Activated naive CD4-positive, alpha-beta T cell treated with anti-CD3 and anti-CD28 coated beads, Interleukin-2, amount 10 ng/mL, durations not matched to agents 7 days and 5 days (primary cell): ENCODE measurements around the gene ZNF474.

ENCODE experiments used
- CTCF ChIA-PET: fragments of 350-600 bp; sonication (Branson Sonifier 250); formaldehyde crosslinking; loops from one replicate; lab custom pipeline; 2021; ENCODE audit warnings: antibody characterized with exemption; lab: Charles Lee
- DNase-seq: peaks from one replicate; pipeline ENCODE4 v3.0.0-alpha.2; 2020
- H3K27ac Mint-ChIP-seq: one replicate; pipeline ENCODE4 v1.8.0; 2021; ENCODE audit warnings: mild to moderate bottlenecking, moderate library complexity, mixed read lengths
- H3K27me3 Mint-ChIP-seq: one replicate; pipeline ENCODE4 v1.8.0; 2021; ENCODE audit warnings: mild to moderate bottlenecking, mixed read lengths
- H3K36me3 Mint-ChIP-seq: one replicate; pipeline ENCODE4 v1.8.0; 2021; ENCODE audit warnings: mixed read lengths
- H3K4me1 Mint-ChIP-seq: one replicate; pipeline ENCODE4 v1.8.0; 2021; ENCODE audit warnings: mixed read lengths
- H3K4me3 Mint-ChIP-seq: one replicate; pipeline ENCODE4 v1.8.0; 2021; ENCODE audit warnings: mild to moderate bottlenecking, moderate library complexity, mixed read lengths
- H3K9me3 Mint-ChIP-seq: one replicate; pipeline ENCODE4 v1.8.0; 2021; ENCODE audit warnings: mixed read lengths

ZNF474 gene

DNA sequence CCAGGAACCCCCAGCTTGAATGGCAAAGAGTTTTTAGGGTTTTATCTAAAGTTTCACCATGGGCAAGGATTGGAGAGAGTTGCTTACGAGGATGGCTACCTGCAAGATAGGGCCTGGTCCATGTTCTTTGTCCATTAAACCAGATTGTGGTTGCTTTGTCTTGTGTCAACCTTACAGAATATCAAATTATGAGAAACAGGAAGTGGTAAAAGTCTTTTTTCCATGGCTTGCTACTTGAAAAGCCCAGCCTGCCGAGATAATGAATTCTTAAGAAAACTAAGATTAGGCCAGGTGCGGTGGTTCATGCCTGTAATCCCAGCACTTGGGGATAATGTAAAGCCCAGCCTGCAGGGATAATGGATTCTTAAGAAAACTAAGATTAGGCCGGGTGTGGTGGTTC lies 24.4 kb downstream of the ZNF474 start:
- Mint-ChIP-seq H3K9me3 (no peaks in the 10 kb centered on the region), H3K36me3 (no peaks in the 10 kb centered on the region), H3K27ac (no peak overlapping the region), H3K4me1 (peaks cover 4% of the 10 kb centered on the region), H3K27me3 (no peaks in the 10 kb centered on the region), H3K4me3 (no peak overlapping the region)
- DNase-seq: no peak
- CTCF ChIA-PET: no interaction called here

- DNase-seq: no peak
- Mint-ChIP-seq H3K4me1 (peaks cover 4% of the 10 kb centered on the region), H3K9me3 (no peaks in the 10 kb centered on the region), H3K4me3 (no peak overlapping the region), H3K27ac (no peak overlapping the region), H3K27me3 (no peaks in the 10 kb centered on the region), H3K36me3 (no peaks in the 10 kb centered on the region)
- CTCF ChIA-PET: no interaction called here
These were observed 25.1 kb downstream of the ZNF474 start for GRCh38 chr5:122154491-122154890.

- Mint-ChIP-seq H3K4me1 (peaks cover 4% of the 10 kb centered on the region), H3K27me3 (no peaks in the 10 kb centered on the region), H3K36me3 (no peaks in the 10 kb centered on the region), H3K9me3 (no peaks in the 10 kb centered on the region), H3K27ac (no peak overlapping the region), H3K4me3 (no peak overlapping the region)
- CTCF ChIA-PET: no interaction called here
- DNase-seq: no peak
These were observed 25.6 kb downstream of the ZNF474 start for GRCh38 chr5:122154910-122155309.

GRCh38 chr5:122155546-122155945 lies 26.2 kb downstream of the ZNF474 start:
- CTCF ChIA-PET: interaction anchor here (1.7 kb wide), 1 partner anchor 15 kb away, joined by 3 read pairs; no protein-coding TSS in a partner anchor
- DNase-seq: no peak
- Mint-ChIP-seq H3K4me3 (no peak overlapping the region), H3K27me3 (no peaks in the 10 kb centered on the region), H3K27ac (no peak overlapping the region), H3K4me1 (peaks cover 4% of the 10 kb centered on the region), H3K36me3 (no peaks in the 10 kb centered on the region), H3K9me3 (no peaks in the 10 kb centered on the region)

DNA sequence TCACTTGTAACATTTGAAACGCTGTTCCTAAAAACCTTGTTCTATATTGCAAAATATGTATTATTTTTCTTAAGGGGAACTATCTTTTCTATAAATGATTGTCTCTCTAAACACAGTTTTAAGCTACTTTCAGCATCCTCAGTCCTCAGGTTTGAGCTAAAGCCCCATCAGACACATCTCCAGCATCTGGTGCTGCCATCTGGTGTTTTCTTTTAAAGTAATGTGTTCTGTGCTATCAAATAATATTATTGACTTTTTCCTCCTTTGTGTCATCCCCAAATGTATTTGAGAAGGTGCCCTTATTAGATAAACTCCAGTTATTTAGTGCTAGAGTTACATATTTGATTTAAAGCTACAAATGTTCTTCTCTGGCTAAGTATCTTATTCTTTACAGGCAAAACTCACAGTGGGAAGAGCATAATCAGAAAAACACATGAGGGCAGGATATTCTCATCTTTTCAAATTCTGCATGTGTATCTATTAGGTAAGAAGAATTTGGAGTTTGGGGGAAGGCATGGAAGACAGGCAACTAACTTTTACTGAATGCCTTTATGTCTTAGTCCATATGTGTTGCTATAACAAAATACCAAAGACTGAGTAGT lies 27.5 kb downstream of the ZNF474 start:
- no peak for DNase-seq
- Mint-ChIP-seq H3K9me3 (no peaks in the 10 kb centered on the region), H3K27ac (no peak overlapping the region), H3K36me3 (no peaks in the 10 kb centered on the region), H3K4me3 (no peak overlapping the region), H3K4me1 (peaks cover 4% of the 10 kb centered on the region), H3K27me3 (no peaks in the 10 kb centered on the region)
- CTCF ChIA-PET: interaction anchor here (1.7 kb wide), 1 partner anchor 16 kb away, joined by 3 read pairs; no protein-coding TSS in a partner anchor

DNA sequence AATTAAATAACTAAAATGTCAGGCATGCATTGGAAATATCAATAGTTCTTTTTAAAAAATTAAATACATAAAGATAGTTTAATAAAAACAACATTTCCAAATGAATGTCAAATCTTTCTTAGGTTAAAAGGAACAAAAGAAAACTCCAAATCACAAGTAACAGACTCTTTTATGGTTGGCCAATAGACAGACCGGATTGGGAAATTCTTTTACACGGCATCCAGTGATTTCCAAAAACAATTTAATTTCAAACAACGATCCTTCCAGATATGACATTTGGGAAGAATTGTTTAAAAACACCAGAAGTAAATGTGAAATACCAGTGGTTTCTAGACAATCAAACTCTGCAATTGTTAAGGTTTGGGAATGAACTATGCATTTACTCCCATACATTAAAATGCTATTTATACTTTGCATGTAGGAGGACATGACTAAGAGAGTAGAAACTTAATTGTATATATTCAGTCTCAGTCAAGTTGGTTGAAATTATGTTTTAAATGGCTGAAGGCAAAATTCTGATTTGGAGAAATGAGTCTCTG lies 32.8 kb downstream of the ZNF474 start:
- Mint-ChIP-seq H3K27me3 (no peaks in the 10 kb centered on the region), H3K9me3 (no peaks in the 10 kb centered on the region), H3K36me3 (no peaks in the 10 kb centered on the region), H3K4me1 (no peaks in the 10 kb centered on the region), H3K4me3 (no peak overlapping the region), H3K27ac (no peak overlapping the region)
- DNase-seq: no peak
- CTCF ChIA-PET: no interaction called here

DNA sequence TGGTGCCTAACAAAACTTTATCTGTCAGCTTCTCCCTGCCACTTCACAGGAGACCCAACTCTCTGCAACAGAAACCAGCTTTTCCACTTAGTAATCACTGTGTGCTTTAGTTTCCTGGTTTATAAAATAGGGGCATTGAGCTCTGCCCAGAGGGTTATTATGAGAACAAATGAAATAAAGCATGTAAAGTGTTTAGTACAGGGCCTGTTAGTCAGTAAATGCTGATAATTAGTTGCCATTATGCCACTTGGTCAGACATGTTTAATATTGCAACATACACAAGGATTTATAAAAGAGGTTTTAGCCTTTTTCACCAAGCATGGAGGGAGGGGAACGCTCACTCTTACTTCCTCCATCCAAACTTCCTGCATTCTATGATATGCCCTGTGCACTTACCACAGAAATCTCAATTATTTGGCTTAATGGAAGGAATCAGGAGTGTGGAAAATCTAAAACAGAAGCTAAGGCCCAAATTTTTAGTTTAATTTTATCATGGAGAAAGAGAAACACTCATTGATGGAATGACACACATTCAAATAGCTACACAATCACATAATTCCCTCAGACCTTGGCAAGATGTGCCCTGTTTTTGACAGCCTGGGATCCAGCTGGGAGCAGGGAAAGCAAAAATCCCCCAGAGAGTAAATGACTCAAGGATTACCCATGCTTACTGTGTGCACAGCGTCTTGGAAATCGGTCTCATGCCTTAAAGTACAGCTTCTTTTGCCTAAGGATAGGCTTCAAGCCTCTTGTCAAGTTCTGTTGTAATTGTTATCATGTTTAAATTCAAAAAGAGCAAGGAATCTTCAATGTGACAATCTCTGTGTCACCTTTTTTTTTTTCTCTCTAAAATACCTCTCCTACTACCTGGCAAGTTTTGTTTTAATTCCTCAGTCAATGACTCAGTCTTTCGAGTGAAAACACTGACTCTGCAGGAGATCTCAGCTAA lies 34.0 kb downstream of the ZNF474 start:
- H3K36me3 Mint-ChIP-seq: no peaks in the 10 kb centered on the region
- H3K4me1 Mint-ChIP-seq: no peaks in the 10 kb centered on the region
- DNase-seq: no peak
- H3K27me3 Mint-ChIP-seq: no peaks in the 10 kb centered on the region
- no peak overlapping the region for H3K4me3 Mint-ChIP-seq
- H3K9me3 Mint-ChIP-seq: no peaks in the 10 kb centered on the region
- no peak overlapping the region for H3K27ac Mint-ChIP-seq
- CTCF ChIA-PET: interaction anchor here (0.8 kb wide), 1 partner anchor 213 kb away, joined by 5 read pairs; no protein-coding TSS in a partner anchor

DNA sequence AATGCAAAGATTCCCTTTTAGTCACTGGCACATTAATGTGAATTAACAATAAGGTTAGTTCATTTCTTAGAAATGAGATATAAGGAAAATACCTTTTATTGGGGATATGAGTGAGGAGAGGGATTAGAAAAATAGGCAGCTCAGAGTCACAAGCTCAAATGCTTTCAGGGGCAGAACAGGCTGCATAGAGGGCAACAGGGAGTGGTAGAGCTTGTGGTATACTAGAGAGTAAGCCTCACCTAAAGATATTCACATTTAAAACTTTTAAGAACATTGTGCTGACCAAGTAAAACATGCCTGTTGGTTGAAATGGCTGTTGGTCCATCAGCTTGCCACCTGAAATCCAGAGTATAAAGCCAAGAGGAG lies 34.7 kb downstream of the ZNF474 start:
- Mint-ChIP-seq H3K27ac (no peak overlapping the region), H3K4me3 (no peak overlapping the region), H3K4me1 (no peaks in the 10 kb centered on the region), H3K9me3 (no peaks in the 10 kb centered on the region), H3K27me3 (no peaks in the 10 kb centered on the region), H3K36me3 (no peaks in the 10 kb centered on the region)
- DNase-seq: no peak
- CTCF ChIA-PET: interaction anchor here (0.8 kb wide), 1 partner anchor 214 kb away, joined by 5 read pairs; no protein-coding TSS in a partner anchor

DNA sequence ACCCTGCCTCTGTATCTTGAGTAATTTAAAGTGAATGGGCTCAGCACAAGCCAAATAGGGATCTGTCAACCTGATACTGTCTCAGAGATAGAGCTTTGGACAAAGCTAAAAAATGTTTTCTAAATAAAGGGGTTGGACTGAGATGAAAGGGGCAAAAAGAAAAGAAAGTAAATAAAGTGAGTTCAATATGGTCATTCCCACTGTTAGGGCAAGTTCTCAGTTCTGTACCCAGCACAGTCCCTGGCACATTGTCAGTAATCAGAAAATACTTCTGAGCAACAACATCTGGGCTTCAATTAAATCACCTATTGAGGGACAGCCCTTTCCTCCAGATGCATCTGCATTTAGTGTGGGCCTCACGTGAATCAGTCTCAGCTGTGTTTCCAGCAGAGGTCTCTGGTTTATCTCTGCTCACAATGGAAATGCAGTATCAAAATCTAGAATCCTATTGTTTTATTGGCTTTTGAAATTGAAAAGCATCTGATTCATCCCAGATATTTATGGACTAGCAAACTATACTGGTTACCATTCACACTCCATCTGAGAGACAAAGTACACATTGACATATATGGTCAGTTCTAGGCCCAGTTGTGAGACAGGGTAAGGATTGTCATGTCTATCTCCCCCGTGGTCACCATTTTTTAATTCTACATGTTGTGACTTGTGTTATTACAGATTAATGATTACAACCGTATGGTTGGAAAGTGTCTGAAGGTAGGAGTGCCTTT lies 35.6 kb downstream of the ZNF474 start:
- DNase-seq: no peak
- H3K27me3 Mint-ChIP-seq: no peaks in the 10 kb centered on the region
- no peaks in the 10 kb centered on the region for H3K4me1 Mint-ChIP-seq
- H3K36me3 Mint-ChIP-seq: no peaks in the 10 kb centered on the region
- CTCF ChIA-PET: no interaction called here
- H3K4me3 Mint-ChIP-seq: no peak overlapping the region
- H3K9me3 Mint-ChIP-seq: no peaks in the 10 kb centered on the region
- no peak overlapping the region for H3K27ac Mint-ChIP-seq

GRCh38 chr5:122165559-122166078 lies 36.3 kb downstream of the ZNF474 start:
- Mint-ChIP-seq H3K4me1 (no peaks in the 10 kb centered on the region), H3K27ac (no peak overlapping the region), H3K9me3 (no peaks in the 10 kb centered on the region), H3K36me3 (no peaks in the 10 kb centered on the region), H3K4me3 (no peak overlapping the region), H3K27me3 (no peaks in the 10 kb centered on the region)
- DNase-seq: no peak
- CTCF ChIA-PET: no interaction called here

DNA sequence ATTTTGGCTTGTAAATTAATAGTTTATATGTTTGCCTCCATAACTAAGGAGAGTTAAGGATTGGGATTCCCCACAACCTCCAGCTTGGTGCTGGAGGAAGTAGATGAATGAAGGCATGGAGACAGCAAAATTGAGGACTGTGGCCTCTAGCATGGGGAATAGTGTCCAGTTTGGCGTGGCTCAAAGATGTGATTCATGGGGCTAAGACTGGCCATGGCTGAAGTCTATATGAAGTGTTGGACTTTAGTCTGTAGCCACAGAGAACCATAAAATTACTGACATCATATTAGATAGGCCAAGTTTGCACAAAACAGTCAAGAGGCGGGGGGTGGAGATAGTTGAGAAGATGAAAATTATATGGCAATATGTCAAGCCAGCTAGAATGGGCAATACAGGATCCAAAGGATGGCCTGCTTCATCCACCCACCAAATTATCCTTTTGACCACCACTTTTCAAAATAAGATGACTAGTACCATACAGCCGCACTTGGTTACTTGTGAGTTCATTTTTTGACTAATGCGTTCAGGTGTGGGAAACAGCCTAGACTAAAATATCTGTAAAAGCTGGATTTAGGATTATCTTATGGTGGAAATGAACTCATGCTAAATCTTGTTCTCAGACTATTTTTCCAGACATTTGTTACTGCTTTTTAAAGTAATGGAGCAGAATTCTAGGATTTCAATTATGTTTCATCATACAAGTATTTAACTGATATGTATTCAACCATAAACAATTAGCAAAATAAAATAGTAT lies 40.2 kb downstream of the ZNF474 start:
- H3K9me3 Mint-ChIP-seq: no peaks in the 10 kb centered on the region
- H3K36me3 Mint-ChIP-seq: no peaks in the 10 kb centered on the region
- H3K27me3 Mint-ChIP-seq: no peaks in the 10 kb centered on the region
- CTCF ChIA-PET: no interaction called here
- H3K27ac Mint-ChIP-seq: no peak overlapping the region
- H3K4me1 Mint-ChIP-seq: no peaks in the 10 kb centered on the region
- DNase-seq: no peak
- H3K4me3 Mint-ChIP-seq: no peak overlapping the region

DNA sequence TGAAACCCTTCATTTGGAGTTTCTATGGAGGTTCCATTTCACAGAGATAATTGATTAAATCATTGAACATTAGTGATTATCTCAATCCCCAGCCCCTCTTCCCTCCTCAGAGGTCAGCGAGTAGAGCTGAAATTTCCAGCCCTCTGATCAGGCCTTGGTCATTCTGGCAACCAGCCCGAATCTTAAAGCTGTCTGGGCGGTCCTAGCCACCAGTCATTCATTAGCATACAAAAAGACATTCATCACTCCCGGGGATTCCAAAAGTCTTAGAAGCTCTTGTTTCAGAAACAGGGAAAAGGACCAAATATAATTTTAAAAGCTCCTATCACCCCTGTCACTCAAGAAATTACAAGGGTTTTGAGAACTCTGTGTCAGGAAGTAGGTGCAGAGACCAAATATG lies 41.3 kb downstream of the ZNF474 start:
- Mint-ChIP-seq H3K27me3 (no peaks in the 10 kb centered on the region), H3K27ac (no peak overlapping the region), H3K4me1 (no peaks in the 10 kb centered on the region), H3K4me3 (no peak overlapping the region), H3K9me3 (no peaks in the 10 kb centered on the region), H3K36me3 (no peaks in the 10 kb centered on the region)
- no peak for DNase-seq
- CTCF ChIA-PET: no interaction called here

DNA sequence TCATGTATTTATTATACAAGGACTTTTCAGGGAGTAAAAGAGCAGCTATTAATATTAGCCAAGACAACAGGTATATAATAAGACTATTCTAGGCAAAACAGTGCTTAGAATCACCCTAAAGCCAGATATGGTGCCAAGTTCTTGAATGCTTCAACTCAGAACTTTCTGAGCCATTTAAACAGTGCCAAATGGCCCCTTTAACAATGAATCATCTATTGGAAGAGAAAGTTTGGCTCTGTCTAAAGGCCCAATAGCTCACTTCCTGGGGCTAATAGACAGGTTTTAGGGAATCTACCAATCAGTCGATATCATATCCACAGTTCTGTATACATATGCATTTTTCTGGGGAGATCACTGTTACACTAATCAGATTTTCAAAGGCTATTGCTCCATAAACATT lies 42.9 kb downstream of the ZNF474 start:
- no peak for DNase-seq
- Mint-ChIP-seq H3K4me3 (no peak overlapping the region), H3K9me3 (no peaks in the 10 kb centered on the region), H3K27ac (no peak overlapping the region), H3K4me1 (no peaks in the 10 kb centered on the region), H3K27me3 (no peaks in the 10 kb centered on the region), H3K36me3 (no peaks in the 10 kb centered on the region)
- CTCF ChIA-PET: no interaction called here
